HG03039 (cell line): Measurements from ENCODE around the gene CELA2B.

ENCODE experiments used
- ATAC-seq: cut with Tn5 transposase; IDR thresholded peaks from one replicate; pipeline ENCODE4 v1.9.1; 2021; ENCODE audit warnings: mild to moderate bottlenecking, moderate library complexity; ENCODE audit not compliant: unreplicated experiment

CELA2B gene

GRCh38 chr1:15524021-15524282, 48.0 kb downstream of the CELA2B start, which contains the start of gene CASP9:
TSS of gene CASP9 (minus strand) at chr1:15524215. CDS start at chr1:15524200, 15 bp downstream.
- no peak for ATAC-seq

GRCh38 chr1:15524283-15525049, 48.6 kb downstream of the CELA2B start:
- ATAC-seq, result peak; percentile 39

GRCh38 chr1:15525050-15526020, 49.4 kb downstream of the CELA2B start:
- ATAC-seq, result peak; percentile 37

- ATAC-seq, result no peak
These were observed 50.2 kb downstream of the CELA2B start for GRCh38 chr1:15526021-15526489.

GRCh38 chr1:15526490-15527339, 50.8 kb downstream of the CELA2B start, which contains the start of gene DNAJC16:
TSS of gene DNAJC16 (plus strand) at chr1:15526848. CDS start at chr1:15529106, 2,258 bp downstream.
- peak; percentile 44 for ATAC-seq

GRCh38 chr1:15531003-15531402, 55.1 kb downstream of the CELA2B start:
- ATAC-seq, result no peak

GRCh38 chr1:15531682-15532081, 55.8 kb downstream of the CELA2B start:
- no peak for ATAC-seq

GRCh38 chr1:15538771-15539170, 62.9 kb downstream of the CELA2B start:
- no peak for ATAC-seq

- no peak for ATAC-seq
These were observed 64.3 kb downstream of the CELA2B start for GRCh38 chr1:15540186-15540585.
